ENCODE data around the gene DAGLA. TPM values are rescaled to one million over a fixed set of nuclear protein-coding genes. Genes with fewer than 3 reads are reported as not detected.
A peak's percentile ranks its signal among the peaks of the same experiment; 100 is the strongest.

DAGLA gene
- total and polyA plus RNA-seq, 2 donors (not counting 3 experiments of a cell fraction or from before 2014, with no cell fraction given) = 2.5 to 4.7 TPM

DNA sequence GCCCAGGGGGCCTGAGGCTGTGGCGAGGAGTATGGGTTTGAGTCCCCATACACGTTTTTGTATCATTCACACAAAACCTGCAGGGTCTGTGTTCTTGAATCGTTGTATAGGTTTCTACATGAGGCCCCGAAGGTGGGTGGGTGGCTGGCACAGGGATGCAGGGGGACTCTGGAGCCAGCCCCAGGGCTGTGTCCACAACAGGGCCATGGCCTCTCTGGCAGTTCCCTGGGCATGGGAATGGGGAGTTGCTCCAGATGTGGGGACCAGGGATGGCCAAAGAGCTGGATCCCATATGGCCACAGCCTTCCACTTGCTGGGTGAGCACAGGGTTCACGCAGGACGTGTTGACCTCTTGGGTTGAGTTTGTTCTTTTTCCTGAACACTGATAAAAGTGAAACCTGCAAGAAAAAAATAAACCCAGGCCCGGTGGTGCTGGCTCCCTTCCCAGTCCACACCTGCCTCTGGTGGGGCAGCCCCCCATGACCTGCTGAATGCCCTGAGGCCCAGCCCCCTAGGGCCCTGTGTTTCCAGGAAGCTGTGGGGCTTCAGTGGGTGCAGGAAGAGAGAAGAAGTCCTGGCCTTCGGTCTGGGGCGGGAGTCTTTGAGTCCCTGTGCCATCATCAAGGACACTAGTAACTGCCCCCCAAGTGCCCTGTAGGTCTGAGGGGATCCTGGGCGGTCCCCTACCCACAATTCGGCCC is 88.3 kb downstream of the DAGLA start:
- Histone ChIP-seq H3K9ac (replicated peaks; ENCODE audit: extremely low read depth, insufficient read depth, low read length) (no peak overlapping the region), H3K9me3 (replicated peaks; ENCODE audit: control insufficient read depth, insufficient read depth, low read length) (no peaks in the 10 kb centered on the region), H2AFZ (ENCODE audit: low read depth, low read length) (no peak overlapping the region), H3K79me2 (ENCODE audit: control insufficient read depth, insufficient read depth, low read length) (no peaks in the 10 kb centered on the region), H3K4me2 (ENCODE audit: insufficient read depth, low read length) (no peak overlapping the region), H3K27me3 (ENCODE audit: control insufficient read depth in 2 of 2, insufficient read depth in 2 of 2, low read length in 2 of 2) (no peaks in the 10 kb centered on the region), H3K4me3 (replicated peaks in 1 of 3; ENCODE audit: insufficient read depth in 1 of 3, low read depth in 1 of 3, low read length in 3 of 3) (no peak overlapping the region), H3K27ac (ENCODE audit: insufficient read depth, low read depth, low read length) (no peak overlapping the region), H3K36me3 (ENCODE audit: control insufficient read depth in 2 of 2, extremely low read depth in 1 of 2, insufficient read depth in 2 of 2, low read length in 2 of 2) (no peaks in the 10 kb centered on the region), H4K20me1 (replicated peaks; ENCODE audit: control insufficient read depth, extremely low read depth, insufficient read depth, low read length) (no peaks in the 10 kb centered on the region), H3K9me1 (replicated peaks; ENCODE audit: control insufficient read depth, extremely low read depth, insufficient read depth, low read length) (no peaks in the 10 kb centered on the region), H3K4me1 (ENCODE audit: control insufficient read depth, extremely low read depth, insufficient read depth, low read length) (peaks cover 6% of the 10 kb centered on the region)
- TF ChIP-seq, protein P1, sequence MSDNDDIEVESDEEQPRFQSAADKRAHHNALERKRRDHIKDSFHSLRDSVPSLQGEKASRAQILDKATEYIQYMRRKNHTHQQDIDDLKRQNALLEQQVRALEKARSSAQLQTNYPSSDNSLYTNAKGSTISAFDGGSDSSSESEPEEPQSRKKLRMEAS (IDR thresholded peaks at IDR 0.05; ENCODE audit: insufficient read depth, insufficient read length) = no peak
- TF ChIP-seq EZH2 (IDR thresholded peaks at IDR 0.05; ENCODE audit: borderline replicate concordance, low read depth, low read length, severe bottlenecking) = no peak
- TF ChIP-seq POLR2A (IDR thresholded peaks at IDR 0.05; ENCODE audit: low read depth, low read length) = no peak
- no peak for TF ChIP-seq GATA2 (IDR thresholded peaks at IDR 0.05; ENCODE audit: insufficient read depth, insufficient read length, low read depth, low read length)
- CTCF ChIA-PET = interaction anchor here (0.7 to 5.4 kb wide), 2 partner anchors 10 to 20 kb away, joined by 4 to 29 read pairs; no protein-coding TSS in a partner anchor
- dilution Hi-C loops (cut with MboI; ENCODE audit: extremely low pct_ligation_motif_present, low sequenced_read_pairs) = no loop called here
- no peak for FAIRE-seq
- intact Hi-C loops (cut with micrococcal nuclease) = no loop called here
- BruUV-seq (replicated peaks) = no TSS peak
- DNase-seq (ENCODE audit: low read depth, low spot score) = no peak
- POLR2A ChIA-PET = no interaction called here

DNA sequence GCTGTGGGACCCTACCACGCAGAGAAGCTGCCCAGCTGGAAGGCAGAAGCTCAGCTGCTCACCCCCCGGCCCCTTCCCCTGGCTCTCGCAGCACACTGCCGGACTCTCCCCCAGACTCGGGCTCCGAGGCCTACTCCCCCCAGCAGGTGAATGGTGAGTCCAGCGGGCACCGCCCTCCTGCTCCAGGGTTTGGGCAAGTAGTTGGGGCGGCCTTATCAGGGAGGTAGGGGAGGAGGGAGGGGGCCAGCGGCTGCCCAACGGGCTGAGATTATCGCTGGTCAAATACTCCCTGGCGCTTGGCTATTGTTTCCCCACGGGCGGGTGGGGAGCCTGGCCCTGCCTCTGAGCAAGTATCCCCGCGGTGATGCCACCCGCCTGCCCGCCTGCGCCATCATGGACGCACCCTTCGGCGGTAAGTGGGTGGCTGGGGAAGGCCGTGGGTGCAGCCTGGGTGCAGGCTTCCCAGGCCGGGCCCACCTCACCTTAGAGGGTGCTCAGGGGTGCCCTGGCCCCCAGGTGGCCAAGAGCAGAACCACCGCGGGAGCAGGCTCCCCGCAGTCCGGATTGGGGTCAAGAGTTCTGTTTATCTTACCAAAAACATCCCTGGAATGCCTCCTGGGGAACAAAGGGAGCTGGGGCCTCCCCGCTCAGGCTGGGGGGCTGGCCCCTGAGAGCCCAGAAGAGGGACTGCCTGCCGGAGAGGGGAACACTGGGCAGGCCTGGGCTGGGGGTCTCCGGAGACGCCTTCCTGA is 89.2 kb downstream of the DAGLA start:
- no peaks in the 10 kb centered on the region for H3K36me3 ChIP-seq (ENCODE audit: control insufficient read depth in 2 of 2, extremely low read depth in 1 of 2, insufficient read depth in 2 of 2, low read length in 2 of 2)
- H3K9ac ChIP-seq (replicated peaks; ENCODE audit: extremely low read depth, insufficient read depth, low read length) = no peak overlapping the region
- DNase-seq (ENCODE audit: low read depth, low spot score) (no peak), FAIRE-seq (no peak)
- dilution Hi-C loops (cut with MboI; ENCODE audit: extremely low pct_ligation_motif_present, low sequenced_read_pairs) = no loop called here
- no peak overlapping the region for H3K4me3 ChIP-seq (replicated peaks in 1 of 3; ENCODE audit: insufficient read depth in 1 of 3, low read depth in 1 of 3, low read length in 3 of 3)
- no peaks in the 10 kb centered on the region for H3K9me1 ChIP-seq (replicated peaks; ENCODE audit: control insufficient read depth, extremely low read depth, insufficient read depth, low read length)
- CTCF ChIA-PET = no interaction called here
- peaks cover 6% of the 10 kb centered on the region for H3K4me1 ChIP-seq (ENCODE audit: control insufficient read depth, extremely low read depth, insufficient read depth, low read length)
- no peaks in the 10 kb centered on the region for H4K20me1 ChIP-seq (replicated peaks; ENCODE audit: control insufficient read depth, extremely low read depth, insufficient read depth, low read length)
- H2AFZ ChIP-seq (ENCODE audit: low read depth, low read length) = no peak overlapping the region
- no peaks in the 10 kb centered on the region for H3K79me2 ChIP-seq (ENCODE audit: control insufficient read depth, insufficient read depth, low read length)
- no peaks in the 10 kb centered on the region for H3K9me3 ChIP-seq (replicated peaks; ENCODE audit: control insufficient read depth, insufficient read depth, low read length)
- BruUV-seq (replicated peaks) = no TSS peak
- no peak for TF ChIP-seq EZH2 (IDR thresholded peaks at IDR 0.05; ENCODE audit: borderline replicate concordance, low read depth, low read length, severe bottlenecking)
- TF ChIP-seq, protein P2, sequence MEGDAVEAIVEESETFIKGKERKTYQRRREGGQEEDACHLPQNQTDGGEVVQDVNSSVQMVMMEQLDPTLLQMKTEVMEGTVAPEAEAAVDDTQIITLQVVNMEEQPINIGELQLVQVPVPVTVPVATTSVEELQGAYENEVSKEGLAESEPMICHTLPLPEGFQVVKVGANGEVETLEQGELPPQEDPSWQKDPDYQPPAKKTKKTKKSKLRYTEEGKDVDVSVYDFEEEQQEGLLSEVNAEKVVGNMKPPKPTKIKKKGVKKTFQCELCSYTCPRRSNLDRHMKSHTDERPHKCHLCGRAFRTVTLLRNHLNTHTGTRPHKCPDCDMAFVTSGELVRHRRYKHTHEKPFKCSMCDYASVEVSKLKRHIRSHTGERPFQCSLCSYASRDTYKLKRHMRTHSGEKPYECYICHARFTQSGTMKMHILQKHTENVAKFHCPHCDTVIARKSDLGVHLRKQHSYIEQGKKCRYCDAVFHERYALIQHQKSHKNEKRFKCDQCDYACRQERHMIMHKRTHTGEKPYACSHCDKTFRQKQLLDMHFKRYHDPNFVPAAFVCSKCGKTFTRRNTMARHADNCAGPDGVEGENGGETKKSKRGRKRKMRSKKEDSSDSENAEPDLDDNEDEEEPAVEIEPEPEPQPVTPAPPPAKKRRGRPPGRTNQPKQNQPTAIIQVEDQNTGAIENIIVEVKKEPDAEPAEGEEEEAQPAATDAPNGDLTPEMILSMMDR (IDR thresholded peaks at IDR 0.05; ENCODE audit: extremely low read depth in 1 of 2, insufficient read depth in 1 of 2, low read depth in 1 of 2, low read length in 2 of 2) = peak in 1 of 2 donors; percentile 6
- intact Hi-C loops (cut with micrococcal nuclease) = no loop called here
- POLR2A ChIA-PET = no interaction called here
- H3K27ac ChIP-seq (ENCODE audit: insufficient read depth, low read depth, low read length) = no peak overlapping the region
- no peaks in the 10 kb centered on the region for H3K27me3 ChIP-seq (ENCODE audit: control insufficient read depth in 2 of 2, insufficient read depth in 2 of 2, low read length in 2 of 2)
- no peak overlapping the region for H3K4me2 ChIP-seq (ENCODE audit: insufficient read depth, low read length)

Data from endothelial cell of umbilical vein (primary cell).